ENCODE results near the gene LYZL4.

Gene LYZL4

DNA sequence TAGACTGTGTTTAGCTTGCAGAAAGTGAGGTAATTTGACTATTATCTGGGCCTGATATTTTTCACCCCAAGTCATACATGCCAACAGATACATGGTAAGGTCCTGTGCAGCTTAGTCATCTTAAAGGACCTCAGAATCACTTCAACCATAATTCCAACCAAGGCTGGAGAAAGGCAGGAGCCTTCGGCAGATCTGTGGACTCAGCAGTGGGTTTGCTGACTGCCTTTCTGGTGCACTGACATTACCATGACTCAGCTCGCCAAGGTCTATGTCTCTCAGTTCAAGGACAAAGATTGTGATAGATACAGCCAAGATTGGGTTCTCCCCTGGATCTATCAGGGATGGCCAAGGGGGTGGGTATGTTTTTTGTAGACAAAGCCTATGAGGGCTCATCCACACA lies 32.7 kb downstream of the LYZL4 start:
- DNase-seq: no peak

DNA sequence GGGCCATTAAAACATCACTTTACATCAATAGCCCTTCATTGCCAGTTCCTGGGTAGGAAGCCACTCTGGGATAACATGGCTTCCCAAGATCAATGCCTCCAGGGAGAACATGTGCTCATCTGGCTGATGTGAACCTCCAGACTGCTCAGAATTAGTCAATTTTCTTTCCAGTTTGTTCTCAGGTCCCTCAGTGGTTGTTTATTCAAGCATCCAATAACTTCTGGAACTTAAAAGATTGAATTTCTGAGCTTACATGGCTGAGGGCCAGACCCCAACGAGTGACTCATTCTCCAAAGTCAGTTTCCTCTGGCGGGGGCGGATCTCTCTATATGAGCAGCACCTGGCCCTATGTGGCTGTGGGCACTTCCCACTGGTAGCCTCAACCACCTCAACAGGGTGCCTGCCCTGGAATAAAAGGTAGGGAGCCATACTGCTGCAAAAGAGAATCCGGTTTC lies 34.0 kb downstream of the LYZL4 start:
- no peaks in the 10 kb centered on the region for H3K9me3 ChIP-seq (ENCODE audit: severe bottlenecking)
- TF ChIP-seq, protein P1, sequence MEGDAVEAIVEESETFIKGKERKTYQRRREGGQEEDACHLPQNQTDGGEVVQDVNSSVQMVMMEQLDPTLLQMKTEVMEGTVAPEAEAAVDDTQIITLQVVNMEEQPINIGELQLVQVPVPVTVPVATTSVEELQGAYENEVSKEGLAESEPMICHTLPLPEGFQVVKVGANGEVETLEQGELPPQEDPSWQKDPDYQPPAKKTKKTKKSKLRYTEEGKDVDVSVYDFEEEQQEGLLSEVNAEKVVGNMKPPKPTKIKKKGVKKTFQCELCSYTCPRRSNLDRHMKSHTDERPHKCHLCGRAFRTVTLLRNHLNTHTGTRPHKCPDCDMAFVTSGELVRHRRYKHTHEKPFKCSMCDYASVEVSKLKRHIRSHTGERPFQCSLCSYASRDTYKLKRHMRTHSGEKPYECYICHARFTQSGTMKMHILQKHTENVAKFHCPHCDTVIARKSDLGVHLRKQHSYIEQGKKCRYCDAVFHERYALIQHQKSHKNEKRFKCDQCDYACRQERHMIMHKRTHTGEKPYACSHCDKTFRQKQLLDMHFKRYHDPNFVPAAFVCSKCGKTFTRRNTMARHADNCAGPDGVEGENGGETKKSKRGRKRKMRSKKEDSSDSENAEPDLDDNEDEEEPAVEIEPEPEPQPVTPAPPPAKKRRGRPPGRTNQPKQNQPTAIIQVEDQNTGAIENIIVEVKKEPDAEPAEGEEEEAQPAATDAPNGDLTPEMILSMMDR (IDR thresholded peaks at IDR 0.05; ENCODE audit: low read depth, low read length): no peak
- DNase-seq: no peak
- no peaks in the 10 kb centered on the region for H3K36me3 ChIP-seq
- H3K4me3 ChIP-seq (ENCODE audit: low read depth, low read length): no peak overlapping the region
- no peak overlapping the region for H3K27ac ChIP-seq
- H3K27me3 ChIP-seq (ENCODE audit: insufficient read depth, low read depth, severe bottlenecking): no peaks in the 10 kb centered on the region

More for the DNA sequence above, 32.7 kb downstream of the LYZL4 start:
- H3K9me3 ChIP-seq (ENCODE audit: severe bottlenecking): no peaks in the 10 kb centered on the region
- H3K27me3 ChIP-seq (ENCODE audit: insufficient read depth, low read depth, severe bottlenecking): no peaks in the 10 kb centered on the region
- no peaks in the 10 kb centered on the region for H3K36me3 ChIP-seq
- no peak overlapping the region for H3K4me3 ChIP-seq (ENCODE audit: low read depth, low read length)
- H3K27ac ChIP-seq: no peak overlapping the region
- TF ChIP-seq, protein P1 (IDR thresholded peaks at IDR 0.05; ENCODE audit: low read depth, low read length): no peak

DNA sequence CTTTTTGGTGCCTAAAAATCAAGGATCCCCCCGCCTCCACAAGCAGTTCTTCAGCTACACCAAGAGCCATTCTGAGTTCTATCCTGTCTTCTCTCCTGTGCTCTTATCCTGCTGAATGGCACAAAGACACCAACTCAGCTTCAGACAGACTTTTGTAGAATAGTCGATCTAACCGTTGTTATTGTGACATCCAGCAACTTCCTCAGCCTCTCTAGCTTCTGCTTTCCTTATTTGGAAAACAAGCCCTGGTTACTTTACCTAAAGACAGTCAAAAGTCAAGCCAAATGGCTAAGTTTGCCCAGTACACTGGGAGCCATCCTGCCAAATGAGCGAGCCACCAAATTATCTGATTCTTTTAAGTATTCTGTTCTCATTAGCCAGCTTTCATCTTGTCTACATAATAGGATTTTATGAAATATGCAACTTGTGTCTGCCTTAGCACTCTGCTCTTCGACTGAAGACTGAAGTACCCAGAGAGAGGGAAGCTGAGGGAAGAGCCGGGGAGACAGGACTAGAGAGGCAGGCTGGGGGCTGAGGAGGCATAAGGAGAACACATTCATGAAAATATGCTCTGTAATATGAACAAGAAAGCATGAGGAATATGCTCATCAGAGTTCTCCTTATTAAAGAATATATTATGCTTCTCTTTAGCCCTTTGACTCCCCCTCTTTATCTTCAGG lies 35.1 kb downstream of the LYZL4 start:
- H3K4me3 ChIP-seq (ENCODE audit: low read depth, low read length): no peak overlapping the region
- no peaks in the 10 kb centered on the region for H3K27me3 ChIP-seq (ENCODE audit: insufficient read depth, low read depth, severe bottlenecking)
- peaks cover 2% of the 10 kb centered on the region for H3K9me3 ChIP-seq (ENCODE audit: severe bottlenecking)
- H3K36me3 ChIP-seq: no peaks in the 10 kb centered on the region
- TF ChIP-seq, protein P1 (IDR thresholded peaks at IDR 0.05; ENCODE audit: low read depth, low read length): no peak
- no peak overlapping the region for H3K27ac ChIP-seq
- DNase-seq: no peak

DNA sequence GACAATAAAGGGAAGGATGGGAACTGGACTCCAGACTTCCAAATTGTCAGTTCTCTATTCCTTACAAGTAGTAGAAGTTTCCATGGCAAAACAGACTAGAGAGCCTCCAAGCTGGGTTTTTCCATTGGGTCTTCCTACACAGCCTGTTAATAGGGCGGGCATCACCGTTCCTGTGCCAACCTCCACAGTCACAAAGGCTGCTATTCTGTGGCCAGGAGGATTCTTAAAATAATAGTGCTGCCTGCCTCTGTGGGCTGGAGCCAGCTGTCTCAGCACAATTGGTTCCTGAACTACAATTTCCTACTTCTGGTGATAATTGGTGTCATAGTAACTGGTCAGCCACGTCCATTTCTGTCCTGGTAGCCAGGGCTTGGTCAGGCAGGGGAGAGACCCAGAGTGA lies 38.6 kb downstream of the LYZL4 start:
- H3K27me3 ChIP-seq (ENCODE audit: insufficient read depth, low read depth, severe bottlenecking): no peaks in the 10 kb centered on the region
- no peak overlapping the region for H3K27ac ChIP-seq
- no peak for DNase-seq
- TF ChIP-seq, protein P1 (IDR thresholded peaks at IDR 0.05; ENCODE audit: low read depth, low read length): no peak
- H3K36me3 ChIP-seq: no peaks in the 10 kb centered on the region
- H3K4me3 ChIP-seq (ENCODE audit: low read depth, low read length): no peak overlapping the region
- H3K9me3 ChIP-seq (ENCODE audit: severe bottlenecking): peaks cover 3% of the 10 kb centered on the region

DNA sequence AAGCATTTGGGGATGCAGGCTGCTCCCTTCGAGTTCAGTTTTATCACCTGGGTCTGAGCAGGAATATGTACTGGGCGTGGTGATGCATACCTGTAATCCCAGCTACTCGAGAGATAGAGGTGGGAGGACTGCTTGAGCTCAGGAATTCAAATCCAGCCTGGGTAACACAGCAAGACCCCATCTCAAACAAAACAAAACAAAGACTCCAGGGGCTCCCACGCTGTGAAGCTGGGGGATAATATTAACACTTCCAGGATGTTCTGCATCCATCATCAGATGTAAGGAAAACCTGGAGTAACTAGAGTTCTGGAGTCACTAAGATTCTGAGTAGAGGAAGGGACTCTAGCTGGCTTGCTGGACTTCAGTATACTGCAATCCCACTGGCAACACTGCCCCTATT lies 40.6 kb downstream of the LYZL4 start:
- no peak for DNase-seq
- no peaks in the 10 kb centered on the region for H3K27me3 ChIP-seq (ENCODE audit: insufficient read depth, low read depth, severe bottlenecking)
- H3K27ac ChIP-seq: no peak overlapping the region
- peaks cover 3% of the 10 kb centered on the region for H3K9me3 ChIP-seq (ENCODE audit: severe bottlenecking)
- TF ChIP-seq, protein P1 (IDR thresholded peaks at IDR 0.05; ENCODE audit: low read depth, low read length): no peak
- no peak overlapping the region for H3K4me3 ChIP-seq (ENCODE audit: low read depth, low read length)
- no peaks in the 10 kb centered on the region for H3K36me3 ChIP-seq

DNA sequence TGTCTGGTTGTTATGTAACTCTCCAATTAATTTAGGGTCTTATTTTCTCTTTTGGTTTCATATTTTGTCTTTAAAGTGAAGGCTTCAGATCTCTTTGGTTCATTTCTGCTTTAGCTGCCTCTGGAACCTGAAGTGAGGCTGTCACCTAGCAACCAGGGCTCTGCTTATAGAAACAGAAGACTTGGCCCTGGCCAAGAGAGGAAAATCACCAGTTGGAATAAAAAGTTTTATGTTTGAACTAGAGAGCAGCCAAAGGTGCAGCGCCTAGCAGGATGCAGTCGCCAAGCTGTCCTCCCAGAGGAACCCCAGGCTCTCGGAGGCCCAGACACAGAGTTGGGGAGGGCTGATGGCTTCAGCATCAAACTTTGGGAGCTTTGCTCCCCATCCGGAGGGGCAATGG lies 41.1 kb downstream of the LYZL4 start:
- no peaks in the 10 kb centered on the region for H3K36me3 ChIP-seq
- no peak overlapping the region for H3K27ac ChIP-seq
- DNase-seq: no peak
- no peaks in the 10 kb centered on the region for H3K27me3 ChIP-seq (ENCODE audit: insufficient read depth, low read depth, severe bottlenecking)
- TF ChIP-seq, protein P1 (IDR thresholded peaks at IDR 0.05; ENCODE audit: low read depth, low read length): no peak
- H3K9me3 ChIP-seq (ENCODE audit: severe bottlenecking): peaks cover 3% of the 10 kb centered on the region
- no peak overlapping the region for H3K4me3 ChIP-seq (ENCODE audit: low read depth, low read length)
